ENCODE results near the gene UGT1A7. TPM values are rescaled to one million over a fixed set of nuclear protein-coding genes. Genes with fewer than 3 reads are reported as not detected.
"Not testable (repeated sequence)": the region's sequence is repeated elsewhere in the genome, so short reads cannot be mapped to it uniquely, and the experiment has no call there.

The UGT1A7 gene
- total RNA-seq, 1 experiment from 2014 or later = 0.18 TPM

- intact Hi-C loops (cut with micrococcal nuclease; ENCODE audit: unreplicated experiment) = no loop called here
- H3K4me1 ChIP-seq = no peaks in the 10 kb centered on the region
- Mint-ChIP-seq H3K9me3 (ENCODE audit: unreplicated experiment) (no peaks in the 10 kb centered on the region), H3K4me1 (ENCODE audit: low read depth, unreplicated experiment) (no peaks in the 10 kb centered on the region), H3K36me3 (ENCODE audit: insufficient read depth, unreplicated experiment) (no peaks in the 10 kb centered on the region), H3K27ac (ENCODE audit: unreplicated experiment) (no peak overlapping the region), H3K4me3 (ENCODE audit: unreplicated experiment) (no peak overlapping the region), H3K27me3 (ENCODE audit: insufficient read depth, unreplicated experiment) (no peaks in the 10 kb centered on the region)
- ChIA-PET POLR2A (no interaction called here), CTCF (no interaction called here)
- H3K4me3 ChIP-seq (ENCODE audit: low read depth, low read length) = no peak overlapping the region
- no peak for TF ChIP-seq CTCF (IDR thresholded peaks at IDR 0.05; ENCODE audit: insufficient read depth in 1 of 2, low read depth in 1 of 2, low read length in 1 of 2, severe bottlenecking in 1 of 2, unreplicated experiment in 1 of 2)
- no peaks in the 10 kb centered on the region for H3K36me3 ChIP-seq (ENCODE audit: control insufficient read depth, insufficient read depth, low read length)
- BruUV-seq (replicated peaks) = no TSS peak
- no peaks in the 10 kb centered on the region for H3K27me3 ChIP-seq (replicated peaks; ENCODE audit: control insufficient read depth, insufficient read depth, low read length)
- H3K9me3 ChIP-seq = no peaks in the 10 kb centered on the region
- no peak for DNase-seq
Measured at GRCh38 chr2:233651430-233651829, 30.3 kb upstream of the UGT1A7 start.

- no TSS peak for BruUV-seq (replicated peaks)
- no peaks in the 10 kb centered on the region for H3K27me3 Mint-ChIP-seq (ENCODE audit: insufficient read depth, unreplicated experiment)
- H3K27me3 ChIP-seq (replicated peaks; ENCODE audit: control insufficient read depth, insufficient read depth, low read length) = no peaks in the 10 kb centered on the region
- ChIA-PET CTCF (no interaction called here), POLR2A (no interaction called here)
- H3K4me1 ChIP-seq = no peaks in the 10 kb centered on the region
- no peaks in the 10 kb centered on the region for H3K4me1 Mint-ChIP-seq (ENCODE audit: low read depth, unreplicated experiment)
- no peaks in the 10 kb centered on the region for H3K9me3 Mint-ChIP-seq (ENCODE audit: unreplicated experiment)
- no peak overlapping the region for H3K4me3 Mint-ChIP-seq (ENCODE audit: unreplicated experiment)
- H3K36me3 Mint-ChIP-seq (ENCODE audit: insufficient read depth, unreplicated experiment) = no peaks in the 10 kb centered on the region
- intact Hi-C loops (cut with micrococcal nuclease; ENCODE audit: unreplicated experiment) = no loop called here
- no peak overlapping the region for H3K4me3 ChIP-seq (ENCODE audit: low read depth, low read length)
- H3K27ac Mint-ChIP-seq (ENCODE audit: unreplicated experiment) = no peak overlapping the region
- H3K9me3 ChIP-seq = no peaks in the 10 kb centered on the region
- no peaks in the 10 kb centered on the region for H3K36me3 ChIP-seq (ENCODE audit: control insufficient read depth, insufficient read depth, low read length)
- TF ChIP-seq CTCF (IDR thresholded peaks at IDR 0.05; ENCODE audit: insufficient read depth in 1 of 2, low read depth in 1 of 2, low read length in 1 of 2, severe bottlenecking in 1 of 2, unreplicated experiment in 1 of 2) = no peak
- no peak for DNase-seq
Measured at GRCh38 chr2:233654501-233654900, 27.2 kb upstream of the UGT1A7 start.

- no peak overlapping the region for H3K4me3 ChIP-seq (ENCODE audit: low read depth, low read length)
- no peak overlapping the region for H3K4me3 Mint-ChIP-seq (ENCODE audit: unreplicated experiment)
- no peak overlapping the region for H3K27ac Mint-ChIP-seq (ENCODE audit: unreplicated experiment)
Measured at GRCh38 chr2:233655043-233655442, 26.7 kb upstream of the UGT1A7 start.

GRCh38 chr2:233655943-233656342 is 25.8 kb upstream of the UGT1A7 start:
- H3K36me3 Mint-ChIP-seq (ENCODE audit: insufficient read depth, unreplicated experiment); H3K36me3 ChIP-seq (ENCODE audit: control insufficient read depth, insufficient read depth, low read length); BruUV-seq (replicated peaks); H3K4me3 Mint-ChIP-seq (ENCODE audit: unreplicated experiment); H3K9me3 ChIP-seq; H3K4me1 ChIP-seq; H3K27me3 Mint-ChIP-seq (ENCODE audit: insufficient read depth, unreplicated experiment); DNase-seq; intact Hi-C loops (cut with micrococcal nuclease; ENCODE audit: unreplicated experiment); POLR2A ChIA-PET; H3K9me3 Mint-ChIP-seq (ENCODE audit: unreplicated experiment); H3K4me1 Mint-ChIP-seq (ENCODE audit: low read depth, unreplicated experiment); H3K27ac Mint-ChIP-seq (ENCODE audit: unreplicated experiment); H3K27me3 ChIP-seq (replicated peaks; ENCODE audit: control insufficient read depth, insufficient read depth, low read length); CTCF ChIA-PET; H3K4me3 ChIP-seq (ENCODE audit: low read depth, low read length): not testable (repeated sequence)

More at GRCh38 chr2:233655043-233655442, 26.7 kb upstream of the UGT1A7 start:
- H3K36me3 ChIP-seq (ENCODE audit: control insufficient read depth, insufficient read depth, low read length) = no peaks in the 10 kb centered on the region
- TF ChIP-seq CTCF (IDR thresholded peaks at IDR 0.05; ENCODE audit: insufficient read depth in 1 of 2, low read depth in 1 of 2, low read length in 1 of 2, severe bottlenecking in 1 of 2, unreplicated experiment in 1 of 2) = no peak
- ChIA-PET CTCF (no interaction called here), POLR2A (no interaction called here)
- H3K27me3 ChIP-seq (replicated peaks; ENCODE audit: control insufficient read depth, insufficient read depth, low read length) = no peaks in the 10 kb centered on the region
- H3K4me1 Mint-ChIP-seq (ENCODE audit: low read depth, unreplicated experiment) = no peaks in the 10 kb centered on the region
- H3K9me3 ChIP-seq = no peaks in the 10 kb centered on the region
- no peaks in the 10 kb centered on the region for H3K27me3 Mint-ChIP-seq (ENCODE audit: insufficient read depth, unreplicated experiment)
- no peaks in the 10 kb centered on the region for H3K4me1 ChIP-seq
- no peak for DNase-seq
- no TSS peak for BruUV-seq (replicated peaks)
- intact Hi-C loops (cut with micrococcal nuclease; ENCODE audit: unreplicated experiment) = no loop called here
- H3K36me3 Mint-ChIP-seq (ENCODE audit: insufficient read depth, unreplicated experiment) = no peaks in the 10 kb centered on the region
- no peaks in the 10 kb centered on the region for H3K9me3 Mint-ChIP-seq (ENCODE audit: unreplicated experiment)
